ENCODE data around the gene RIMS1. TPM values are rescaled to one million over a fixed set of nuclear protein-coding genes. Genes with fewer than 3 reads are reported as not detected.

The RIMS1 gene
- total RNA-seq, 4 donors from 2014 or later, result 0.13 to 16.8 (median 1.2) TPM

GRCh38 chr6:72035486-72035885 lies 149.1 kb downstream of the RIMS1 start:
- H3K36me3 ChIP-seq, result no peaks in the 10 kb centered on the region
- no peak overlapping the region for H3K4me3 ChIP-seq
- intact Hi-C loops (cut with DNase I), result no loop called here
- no peak for TF ChIP-seq POLR2A (IDR thresholded peaks at IDR 0.05)
- TF ChIP-seq, protein P1, sequence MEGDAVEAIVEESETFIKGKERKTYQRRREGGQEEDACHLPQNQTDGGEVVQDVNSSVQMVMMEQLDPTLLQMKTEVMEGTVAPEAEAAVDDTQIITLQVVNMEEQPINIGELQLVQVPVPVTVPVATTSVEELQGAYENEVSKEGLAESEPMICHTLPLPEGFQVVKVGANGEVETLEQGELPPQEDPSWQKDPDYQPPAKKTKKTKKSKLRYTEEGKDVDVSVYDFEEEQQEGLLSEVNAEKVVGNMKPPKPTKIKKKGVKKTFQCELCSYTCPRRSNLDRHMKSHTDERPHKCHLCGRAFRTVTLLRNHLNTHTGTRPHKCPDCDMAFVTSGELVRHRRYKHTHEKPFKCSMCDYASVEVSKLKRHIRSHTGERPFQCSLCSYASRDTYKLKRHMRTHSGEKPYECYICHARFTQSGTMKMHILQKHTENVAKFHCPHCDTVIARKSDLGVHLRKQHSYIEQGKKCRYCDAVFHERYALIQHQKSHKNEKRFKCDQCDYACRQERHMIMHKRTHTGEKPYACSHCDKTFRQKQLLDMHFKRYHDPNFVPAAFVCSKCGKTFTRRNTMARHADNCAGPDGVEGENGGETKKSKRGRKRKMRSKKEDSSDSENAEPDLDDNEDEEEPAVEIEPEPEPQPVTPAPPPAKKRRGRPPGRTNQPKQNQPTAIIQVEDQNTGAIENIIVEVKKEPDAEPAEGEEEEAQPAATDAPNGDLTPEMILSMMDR (IDR thresholded peaks at IDR 0.05), result no peak
- no peak overlapping the region for H3K27ac ChIP-seq
- H3K4me1 ChIP-seq, result no peaks in the 10 kb centered on the region
- no peaks in the 10 kb centered on the region for H3K9me3 ChIP-seq
- H3K27me3 ChIP-seq, result no peaks in the 10 kb centered on the region
- DNase-seq, result no peak

- H3K36me3 ChIP-seq, result no peaks in the 10 kb centered on the region
- H3K4me1 ChIP-seq, result no peaks in the 10 kb centered on the region
- TF ChIP-seq POLR2A (IDR thresholded peaks at IDR 0.05), result no peak
- TF ChIP-seq, protein P1 (IDR thresholded peaks at IDR 0.05), result no peak
- 48 to 86% methylated on average over 1 of the region's 1 CpG for WGBS, 2 donors
- no peak overlapping the region for H3K4me3 ChIP-seq
- no peaks in the 10 kb centered on the region for H3K9me3 ChIP-seq
- DNase-seq, result no peak
- intact Hi-C loops (cut with DNase I), result no loop called here
- H3K27me3 ChIP-seq, result no peaks in the 10 kb centered on the region
- no peak overlapping the region for H3K27ac ChIP-seq
These were observed 149.6 kb downstream of the RIMS1 start for GRCh38 chr6:72035966-72036365.

DNA sequence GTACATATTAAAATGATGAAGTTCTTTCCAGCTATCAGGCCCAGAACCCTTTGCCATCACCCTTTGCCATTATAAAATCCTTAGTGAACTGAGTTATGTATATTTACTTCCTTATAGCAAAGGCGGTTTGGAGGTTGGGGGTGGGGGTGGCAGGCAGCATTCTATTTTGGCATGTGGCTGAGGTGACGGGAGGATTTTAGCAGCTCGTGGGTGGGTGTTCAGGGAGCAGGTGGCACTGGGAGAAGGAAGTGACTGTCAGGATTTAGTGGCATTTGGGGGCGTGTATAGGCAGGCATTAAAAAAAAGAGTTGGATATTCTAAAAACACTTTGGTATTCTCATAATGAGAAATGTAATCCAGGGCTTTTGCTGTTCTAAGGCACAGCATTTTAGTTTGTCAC lies 150.7 kb downstream of the RIMS1 start:
- H3K27me3 ChIP-seq, result no peaks in the 10 kb centered on the region
- 25 to 27% methylated on average over 4 of the region's 4 CpGs for WGBS, 2 donors
- H3K36me3 ChIP-seq, result no peaks in the 10 kb centered on the region
- TF ChIP-seq POLR2A (IDR thresholded peaks at IDR 0.05), result no peak
- TF ChIP-seq, protein P1 (IDR thresholded peaks at IDR 0.05), result no peak
- DNase-seq, result no peak
- no peaks in the 10 kb centered on the region for H3K4me1 ChIP-seq
- no peaks in the 10 kb centered on the region for H3K9me3 ChIP-seq
- no peak overlapping the region for H3K4me3 ChIP-seq
- H3K27ac ChIP-seq, result no peak overlapping the region
- intact Hi-C loops (cut with DNase I), result no loop called here

DNA sequence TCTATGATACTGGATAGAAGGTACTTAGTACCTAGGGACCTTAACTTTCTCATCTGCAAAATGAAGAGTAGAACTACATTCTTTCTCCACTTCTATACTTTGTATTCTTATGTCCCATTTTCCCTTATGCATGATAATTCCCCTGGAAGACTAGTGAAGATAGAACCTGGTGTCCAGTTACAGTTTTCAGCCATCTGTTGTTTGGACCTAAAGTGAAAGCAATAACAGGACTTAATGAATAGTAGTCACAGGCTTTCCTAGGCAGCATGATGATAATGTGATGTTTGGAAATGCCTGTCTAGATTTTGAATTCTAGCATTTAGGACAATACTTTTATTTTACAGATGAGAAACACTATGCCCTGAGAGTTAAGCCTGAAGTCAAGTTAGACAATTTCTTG lies 153.8 kb downstream of the RIMS1 start:
- no peaks in the 10 kb centered on the region for H3K36me3 ChIP-seq
- intact Hi-C loops (cut with DNase I), result no loop called here
- no peak for DNase-seq
- no peaks in the 10 kb centered on the region for H3K9me3 ChIP-seq
- H3K4me3 ChIP-seq, result no peak overlapping the region
- no peaks in the 10 kb centered on the region for H3K4me1 ChIP-seq
- TF ChIP-seq, protein P1 (IDR thresholded peaks at IDR 0.05), result no peak
- TF ChIP-seq POLR2A (IDR thresholded peaks at IDR 0.05), result no peak
- no peak overlapping the region for H3K27ac ChIP-seq
- no peaks in the 10 kb centered on the region for H3K27me3 ChIP-seq

DNA sequence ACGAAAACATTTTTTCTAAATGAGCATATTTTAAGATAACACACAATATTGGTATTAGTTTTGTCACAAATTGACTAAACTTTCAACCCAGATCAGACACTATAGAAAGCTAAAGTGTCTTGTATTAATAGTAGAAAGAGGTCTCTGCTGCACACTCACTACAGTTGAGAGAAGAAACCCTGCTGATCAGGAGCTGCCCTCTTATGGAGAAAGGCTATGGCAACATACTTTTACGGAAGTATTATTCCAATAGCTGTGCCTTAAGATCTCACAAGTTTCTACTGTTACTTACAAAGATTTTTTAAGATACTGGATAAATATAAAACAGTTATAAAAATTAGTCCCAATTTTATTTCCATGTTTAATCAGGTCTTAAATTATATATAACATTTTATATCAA lies 155.7 kb downstream of the RIMS1 start:
- H3K4me3 ChIP-seq, result no peak overlapping the region
- no peak for DNase-seq
- 72 to 78% methylated on average over 2 of the region's 2 CpGs for WGBS, 2 donors
- intact Hi-C loops (cut with DNase I), result no loop called here
- H3K9me3 ChIP-seq, result no peaks in the 10 kb centered on the region
- no peak overlapping the region for H3K27ac ChIP-seq
- H3K36me3 ChIP-seq, result no peaks in the 10 kb centered on the region
- no peak for TF ChIP-seq POLR2A (IDR thresholded peaks at IDR 0.05)
- TF ChIP-seq, protein P1 (IDR thresholded peaks at IDR 0.05), result no peak
- H3K4me1 ChIP-seq, result no peaks in the 10 kb centered on the region
- H3K27me3 ChIP-seq, result no peaks in the 10 kb centered on the region

Measured in esophagus squamous epithelium (tissue), 5 donors.